Trophoblast cell (in vitro differentiated cells and primary cell): ENCODE results near the gene FERD3L.

Experiments
- DNase-seq, 2 donors: peaks; one replicate each; pipeline ENCODE4 v3.0.0-alpha.2; 2016
- H2AFZ ChIP-seq: 2 replicates; pipeline ENCODE4 v1.6.1; 2013; ENCODE audit warnings: low read length, moderate library complexity, mild to moderate bottlenecking; ENCODE audit not compliant: insufficient read depth, poor library complexity
- H2AK5ac ChIP-seq: 2 replicates; pipeline ENCODE4 v1.6.1; 2013; ENCODE audit warnings: mild to moderate bottlenecking, low read length
- H2BK120ac ChIP-seq: 2 replicates; pipeline ENCODE4 v1.6.1; 2013; ENCODE audit warnings: low read length, mild to moderate bottlenecking, moderate library complexity; ENCODE audit not compliant: insufficient read depth, poor library complexity
- H2BK12ac ChIP-seq: 2 replicates; pipeline ENCODE4 v1.6.1; 2013; ENCODE audit warnings: mild to moderate bottlenecking, low read length, moderate library complexity
- H2BK5ac ChIP-seq: 2 replicates; pipeline ENCODE4 v1.6.1; 2013; ENCODE audit warnings: low read length, low read depth, moderate library complexity, mild to moderate bottlenecking; ENCODE audit not compliant: poor library complexity
- H3K14ac ChIP-seq: 2 replicates; pipeline ENCODE4 v1.6.1; 2013; ENCODE audit warnings: mild to moderate bottlenecking, low read length
- H3K18ac ChIP-seq: 2 replicates; pipeline ENCODE4 v1.6.1; 2013; ENCODE audit warnings: mild to moderate bottlenecking, low read length
- H3K23ac ChIP-seq: 2 replicates; pipeline ENCODE4 v1.6.1; 2013; ENCODE audit warnings: low read length
- H3K27ac ChIP-seq: 2 replicates; pipeline ENCODE4 v1.5.1; 2013; ENCODE audit warnings: low read depth, mild to moderate bottlenecking, inconsistent platforms, low read length, moderate library complexity
- H3K27me3 ChIP-seq: 2 replicates; pipeline ENCODE4 v1.6.1; 2013; ENCODE audit warnings: inconsistent platforms, mild to moderate bottlenecking, low read length, moderate library complexity; ENCODE audit not compliant: insufficient read depth
- H3K36me3 ChIP-seq, 2 experiments: 1 replicate in 1 of 2; 2 replicates in 1 of 2; pipeline ENCODE4 v1.6.1; 2013; ENCODE audit warnings: low read length in 2 of 2, mild to moderate bottlenecking in 2 of 2, moderate library complexity in 1 of 2; ENCODE audit not compliant: insufficient read depth in 2 of 2, control insufficient read depth in 1 of 2
- H3K4ac ChIP-seq: 2 replicates; pipeline ENCODE4 v1.6.1; 2013; ENCODE audit warnings: low read depth, mild to moderate bottlenecking, low read length, moderate library complexity
- H3K4me1 ChIP-seq, 2 experiments: 1 replicate in 1 of 2; 2 replicates in 1 of 2; pipeline ENCODE4 v1.6.1; 2013; ENCODE audit warnings: low read length in 2 of 2, mild to moderate bottlenecking in 2 of 2, moderate library complexity in 1 of 2; ENCODE audit not compliant: insufficient read depth in 2 of 2, control insufficient read depth in 1 of 2
- H3K4me2 ChIP-seq: 2 replicates; pipeline ENCODE4 v1.6.1; 2013; ENCODE audit warnings: inconsistent platforms, mild to moderate bottlenecking, low read length, moderate library complexity
- H3K4me3 ChIP-seq: 2 replicates; pipeline ENCODE4 v1.5.1; 2013; ENCODE audit warnings: mild to moderate bottlenecking, low read depth, low read length, inconsistent platforms
- H3K79me1 ChIP-seq: one replicate; pipeline ENCODE4 v1.6.1; 2013; ENCODE audit warnings: low read length
- H3K79me2 ChIP-seq: 2 replicates; pipeline ENCODE4 v1.6.1; 2013; ENCODE audit warnings: low read length, mild to moderate bottlenecking; ENCODE audit not compliant: control insufficient read depth, insufficient read depth, poor library complexity
- H3K9ac ChIP-seq: 2 replicates; pipeline ENCODE4 v1.6.1; 2013; ENCODE audit warnings: mild to moderate bottlenecking, low read length
- H3K9me3 ChIP-seq: 2 replicates; pipeline ENCODE4 v1.6.1; 2013; ENCODE audit warnings: low read depth, mild to moderate bottlenecking, control low read depth, inconsistent platforms, low read length; ENCODE audit not compliant: insufficient read depth
- H4K12ac ChIP-seq: 2 replicates; pipeline ENCODE4 v1.6.1; 2013; ENCODE audit warnings: low read depth, mild to moderate bottlenecking, low read length, moderate library complexity
- H4K8ac ChIP-seq: 2 replicates; pipeline ENCODE4 v1.6.1; 2013; ENCODE audit warnings: low read depth, mild to moderate bottlenecking, low read length, moderate library complexity
- H4K91ac ChIP-seq: one replicate; pipeline ENCODE4 v1.6.1; 2013; ENCODE audit warnings: low read depth, mild to moderate bottlenecking, low read length, moderate library complexity
- WGBS: extraction: QIAGEN DNeasy Blood & Tissue Kit; methylation state at CpG from one replicate; pipeline ENCODE4 v1.1.7; 2013; ENCODE audit warnings: missing lambda C conversion rate; ENCODE audit not compliant: insufficient read length, insufficient coverage; ENCODE audit errors: extremely low coverage; 5-methylcytosine and 5-hydroxymethylcytosine counted together

FERD3L gene

GRCh38 chr7:19101472-19101871 lies 43.7 kb downstream of the FERD3L start:
- H3K79me2 ChIP-seq = peaks cover 2% of the 10 kb centered on the region
- no CpG with 5 or more reads among the region's 1 CpG for WGBS

GRCh38 chr7:19099924-19100323 lies 45.3 kb downstream of the FERD3L start:
- H3K79me1 ChIP-seq = no peaks in the 10 kb centered on the region
- no peak overlapping the region for H4K12ac ChIP-seq
- H2AFZ ChIP-seq = no peak overlapping the region
- H3K79me2 ChIP-seq = no peaks in the 10 kb centered on the region
- H3K27ac ChIP-seq = no peak overlapping the region
- H3K4me3 ChIP-seq = no peak overlapping the region
- H3K4me1 ChIP-seq = peaks cover 0 to 3% of the 10 kb centered on the region in 2 experiments
- no peak overlapping the region for H2AK5ac ChIP-seq
- no peak overlapping the region for H3K4me2 ChIP-seq
- no peak overlapping the region for H2BK120ac ChIP-seq
- no CpG with 5 or more reads among the region's 2 CpGs for WGBS
- H3K4ac ChIP-seq = no peak overlapping the region
- H3K27me3 ChIP-seq = no peaks in the 10 kb centered on the region
- no peak overlapping the region for H3K23ac ChIP-seq
- no peaks in the 10 kb centered on the region for H3K36me3 ChIP-seq
- DNase-seq = no peak
- H4K8ac ChIP-seq = no peak overlapping the region
- H3K9ac ChIP-seq = no peak overlapping the region
- no peak overlapping the region for H3K14ac ChIP-seq
- H2BK5ac ChIP-seq = no peak overlapping the region
- H3K18ac ChIP-seq = no peak overlapping the region
- H2BK12ac ChIP-seq = no peak overlapping the region
- no peak overlapping the region for H4K91ac ChIP-seq
- H3K9me3 ChIP-seq = no peaks in the 10 kb centered on the region

More at GRCh38 chr7:19101472-19101871, 43.7 kb downstream of the FERD3L start:
- no peak for DNase-seq
- H3K27ac ChIP-seq = no peak overlapping the region
- H3K27me3 ChIP-seq = peaks cover 7% of the 10 kb centered on the region
- peaks cover 2% of the 10 kb centered on the region for H3K9me3 ChIP-seq
- H4K12ac ChIP-seq = no peak overlapping the region
- no peak overlapping the region for H2BK12ac ChIP-seq
- H3K18ac ChIP-seq = no peak overlapping the region
- H2AK5ac ChIP-seq = no peak overlapping the region
- H3K9ac ChIP-seq = no peak overlapping the region
- no peak overlapping the region for H2BK5ac ChIP-seq
- no peaks in the 10 kb centered on the region for H3K36me3 ChIP-seq
- no peak overlapping the region for H3K23ac ChIP-seq
- no peak overlapping the region for H2BK120ac ChIP-seq
- no peak overlapping the region for H4K8ac ChIP-seq
- no peak overlapping the region for H3K14ac ChIP-seq
- H3K4me2 ChIP-seq = no peak overlapping the region
- H3K4ac ChIP-seq = no peak overlapping the region
- no peak overlapping the region for H2AFZ ChIP-seq
- no peak overlapping the region for H4K91ac ChIP-seq
- no peak overlapping the region for H3K4me3 ChIP-seq
- no peaks in the 10 kb centered on the region for H3K79me1 ChIP-seq
- H3K4me1 ChIP-seq = peaks cover 4 to 7% of the 10 kb centered on the region in 2 experiments

GRCh38 chr7:19099194-19099593 lies 46.0 kb downstream of the FERD3L start:
- H3K9me3 ChIP-seq = no peaks in the 10 kb centered on the region
- no peak overlapping the region for H2BK12ac ChIP-seq
- H3K36me3 ChIP-seq = no peaks in the 10 kb centered on the region
- H3K4me3 ChIP-seq = no peak overlapping the region
- no peak overlapping the region for H3K23ac ChIP-seq
- peaks cover 0 to 3% of the 10 kb centered on the region in 2 experiments for H3K4me1 ChIP-seq
- H2AFZ ChIP-seq = no peak overlapping the region
- H3K4me2 ChIP-seq = no peak overlapping the region
- no peak overlapping the region for H4K8ac ChIP-seq
- no peak overlapping the region for H2BK5ac ChIP-seq
- no peak overlapping the region for H4K12ac ChIP-seq
- H3K27ac ChIP-seq = no peak overlapping the region
- H3K4ac ChIP-seq = no peak overlapping the region
- H2BK120ac ChIP-seq = no peak overlapping the region
- no peaks in the 10 kb centered on the region for H3K79me1 ChIP-seq
- no peaks in the 10 kb centered on the region for H3K27me3 ChIP-seq
- peak in 1 of 2 donors; percentile 28 for DNase-seq
- H3K14ac ChIP-seq = no peak overlapping the region
- no peaks in the 10 kb centered on the region for H3K79me2 ChIP-seq
- H4K91ac ChIP-seq = no peak overlapping the region
- H3K18ac ChIP-seq = no peak overlapping the region
- no peak overlapping the region for H2AK5ac ChIP-seq
- no CpG with 5 or more reads among the region's 3 CpGs for WGBS
- no peak overlapping the region for H3K9ac ChIP-seq

GRCh38 chr7:19098510-19098909 lies 46.7 kb downstream of the FERD3L start:
- Histone ChIP-seq H2BK12ac (no peak overlapping the region), H3K14ac (no peak overlapping the region), H3K18ac (no peak overlapping the region)

More at GRCh38 chr7:19098510-19098909, 46.7 kb downstream of the FERD3L start:
- no peak overlapping the region for H2AFZ ChIP-seq
- H3K36me3 ChIP-seq = no peaks in the 10 kb centered on the region
- no peaks in the 10 kb centered on the region for H3K27me3 ChIP-seq
- no peak overlapping the region for H3K4ac ChIP-seq
- no peak overlapping the region for H3K9ac ChIP-seq
- H3K4me3 ChIP-seq = no peak overlapping the region
- no peak for DNase-seq
- no peak overlapping the region for H4K91ac ChIP-seq
- no peak overlapping the region for H2BK5ac ChIP-seq
- no peaks in the 10 kb centered on the region for H3K9me3 ChIP-seq
- no peak overlapping the region for H4K12ac ChIP-seq
- H3K4me2 ChIP-seq = no peak overlapping the region
- no peak overlapping the region for H2BK120ac ChIP-seq
- no peak overlapping the region for H3K23ac ChIP-seq
- H3K4me1 ChIP-seq = peaks cover 0 to 3% of the 10 kb centered on the region in 2 experiments
- no CpG with 5 or more reads among the region's 1 CpG for WGBS
- no peak overlapping the region for H3K27ac ChIP-seq
- no peaks in the 10 kb centered on the region for H3K79me2 ChIP-seq
- H2AK5ac ChIP-seq = no peak overlapping the region
- H3K79me1 ChIP-seq = no peaks in the 10 kb centered on the region
- no peak overlapping the region for H4K8ac ChIP-seq
